HG03045 (cell line): ENCODE measurements around the gene TRIM8.

Source experiments
- ATAC-seq: cut with Tn5 transposase; IDR thresholded peaks from one replicate; pipeline ENCODE4 v1.9.1; 2021; ENCODE audit warnings: mild to moderate bottlenecking, moderate library complexity; ENCODE audit not compliant: unreplicated experiment

Gene TRIM8

GRCh38 chr10:102644066-102644645, at the start of gene TRIM8:
TSS of gene TRIM8 (plus strand) at chr10:102644479. CDS start at chr10:102644618, 139 bp downstream.
- ATAC-seq = peak; percentile 11

- no peak for ATAC-seq
Observed at GRCh38 chr10:102595293-102595692, 49.0 kb upstream of the TRIM8 start.

GRCh38 chr10:102595897-102596296, 48.4 kb upstream of the TRIM8 start:
- ATAC-seq = no peak

- ATAC-seq = no peak
Observed at GRCh38 chr10:102596506-102596971, 47.7 kb upstream of the TRIM8 start.

GRCh38 chr10:102597131-102597991, 46.9 kb upstream of the TRIM8 start:
- ATAC-seq = no peak

GRCh38 chr10:102598243-102598642, 46.0 kb upstream of the TRIM8 start:
- ATAC-seq = no peak

- ATAC-seq = no peak
Observed at GRCh38 chr10:102599565-102600327, 44.5 kb upstream of the TRIM8 start.

GRCh38 chr10:102600816-102601215, 43.5 kb upstream of the TRIM8 start:
- no peak for ATAC-seq

- no peak for ATAC-seq
Observed at GRCh38 chr10:102601639-102602038, 42.6 kb upstream of the TRIM8 start.

GRCh38 chr10:102602272-102603045, 41.8 kb upstream of the TRIM8 start:
- no peak for ATAC-seq

GRCh38 chr10:102603946-102604345, 40.3 kb upstream of the TRIM8 start:
- no peak for ATAC-seq

GRCh38 chr10:102604439-102604841, 39.8 kb upstream of the TRIM8 start:
- no peak for ATAC-seq

- no peak for ATAC-seq
Observed at GRCh38 chr10:102605712-102606111, 38.6 kb upstream of the TRIM8 start.

- no peak for ATAC-seq
Observed at GRCh38 chr10:102608487-102608886, 35.8 kb upstream of the TRIM8 start.

- ATAC-seq = no peak
Observed at GRCh38 chr10:102610441-102610887, 33.8 kb upstream of the TRIM8 start.

- ATAC-seq = no peak
Observed at GRCh38 chr10:102611514-102612087, 32.7 kb upstream of the TRIM8 start.

GRCh38 chr10:102612964-102613275, 31.4 kb upstream of the TRIM8 start:
- ATAC-seq = no peak

GRCh38 chr10:102613286-102613685, 31.0 kb upstream of the TRIM8 start:
- no peak for ATAC-seq

- ATAC-seq = no peak
Observed at GRCh38 chr10:102613785-102614184, 30.5 kb upstream of the TRIM8 start.

GRCh38 chr10:102614888-102615287, 29.4 kb upstream of the TRIM8 start:
- ATAC-seq = no peak
